CD4-positive, alpha-beta T cell (primary cell): ENCODE results near the gene RGL2. TPM values are rescaled to one million over a fixed set of nuclear protein-coding genes. Genes with fewer than 3 reads are reported as not detected.

ENCODE experiments used
- ATAC-seq: fragments of 200-7000 bp; cut with Tn5 transposase; one replicate; pipeline ENCODE4 v1.10.0; 2022; ENCODE audit warnings: mild to moderate bottlenecking; ENCODE audit not compliant: poor library complexity
- CTCF ChIA-PET: fragments of 350-600 bp; sonication (Branson Sonifier 250); formaldehyde crosslinking; loops from one replicate; lab custom pipeline; 2021; ENCODE audit warnings: antibody characterized with exemption, inconsistent platforms; lab: Charles Lee
- POLR2A ChIA-PET: fragments of 350-600 bp; sonication (Branson Sonifier 250); formaldehyde crosslinking; loops from one replicate; lab custom pipeline; 2021; ENCODE audit warnings: antibody characterized with exemption, inconsistent platforms; lab: Charles Lee
- DNase-seq, 14 experiments: peaks; one replicate each; pipeline ENCODE4 v3.0.0-alpha.2; 2013 to 2020; ENCODE audit warnings: mixed read lengths in 2 of 14
- H3K27ac ChIP-seq, 2 donors: one replicate each; pipeline versions ENCODE4 v1.5.1 to v1.7.0; 2013; ENCODE audit warnings: low read length in 2 of 2, low read depth in 1 of 2, mild to moderate bottlenecking in 1 of 2
- H3K27me3 ChIP-seq, 2 experiments: 1 replicate in 1 of 2; 2 replicates in 1 of 2; pipeline versions ENCODE4 v1.6.1 to v1.7.0; 2013; ENCODE audit warnings: low read length in 2 of 2, control low read depth in 1 of 2, mild to moderate bottlenecking in 1 of 2, moderate library complexity in 1 of 2; ENCODE audit not compliant: insufficient read depth in 2 of 2, control insufficient read depth in 1 of 2
- H3K36me3 ChIP-seq: one replicate; pipeline ENCODE4 v1.6.1; 2013; ENCODE audit warnings: low read length, control low read depth; ENCODE audit not compliant: insufficient read depth
- H3K4me1 ChIP-seq: one replicate; pipeline ENCODE4 v1.6.1; 2013; ENCODE audit warnings: low read length, control low read depth; ENCODE audit not compliant: insufficient read depth
- H3K4me3 ChIP-seq: one replicate; pipeline ENCODE4 v1.5.1; 2013; ENCODE audit warnings: mild to moderate bottlenecking, low read length, moderate library complexity
- H3K9me3 ChIP-seq, 2 experiments: 1 replicate in 1 of 2; 2 replicates in 1 of 2; pipeline versions ENCODE4 v1.6.1 to v1.7.0; 2013; ENCODE audit warnings: low read length in 2 of 2, mild to moderate bottlenecking in 2 of 2, control low read depth in 1 of 2, moderate library complexity in 1 of 2; ENCODE audit not compliant: control insufficient read depth in 1 of 2, insufficient read depth in 1 of 2
- H3K27ac Mint-ChIP-seq: one replicate; pipeline ENCODE4 v1.8.0; 2020; ENCODE audit warnings: mixed read lengths
- H3K27me3 Mint-ChIP-seq: one replicate; pipeline ENCODE4 v1.8.0; 2021; ENCODE audit warnings: mixed read lengths
- H3K36me3 Mint-ChIP-seq: one replicate; pipeline ENCODE4 v1.8.0; 2021; ENCODE audit warnings: low read depth, mixed read lengths
- H3K4me1 Mint-ChIP-seq: one replicate; pipeline ENCODE4 v1.8.0; 2021; ENCODE audit warnings: low read depth, mixed read lengths
- H3K4me3 Mint-ChIP-seq: one replicate; pipeline ENCODE4 v1.8.0; 2020; ENCODE audit warnings: mild to moderate bottlenecking, mixed read lengths
- H3K9me3 Mint-ChIP-seq: one replicate; pipeline ENCODE4 v1.8.0; 2020; ENCODE audit warnings: mixed read lengths
- CTCF ChIP-seq: fragments of 200-600 bp; IDR thresholded peaks from one replicate; pipeline ENCODE4 v1.8.0; 2022; ENCODE audit warnings: antibody characterized with exemption, mild to moderate bottlenecking
- intact Hi-C, 2 experiments: fragments of 100-400 bp; cut with DNase I in 1 of 2; cut with micrococcal nuclease in 1 of 2; formaldehyde crosslinking; loops; one replicate each; pipeline versions ENCODE4 v1.15.1 to v1.9.0; 2023 to 2025; cut with DNase I, micrococcal nuclease
- total RNA-seq, 174 experiments: library from RNA in 2 of 174; stranded (reverse) in 2 of 174; gene quantifications; one replicate each; pipeline ENCODE4 v1.2.3 and lab custom pipeline; 2021 to 2026

RGL2 gene
- total RNA-seq, 2 experiments from 2014 or later: 39.2 to 39.4 TPM

- ChIA-PET CTCF (no interaction called here), POLR2A (interaction anchor here (2.2 to 3.4 kb wide), 4 partner anchors 17 to 44 kb away, joined by 11 to 38 read pairs (median 32); partner anchors contain the start of genes PFDN6, RGL2, RPS18 and VPS52)
- no peaks in the 10 kb centered on the region for H3K27me3 Mint-ChIP-seq
- no peak for ATAC-seq
- TF ChIP-seq CTCF: no peak
- H3K27ac Mint-ChIP-seq: peak overlapping the region; percentile 94
- intact Hi-C loops: no loop called here
- H3K4me1 Mint-ChIP-seq: peaks cover 92% of the 10 kb centered on the region
- H3K36me3 ChIP-seq: peaks cover 44% of the 10 kb centered on the region
- H3K27ac ChIP-seq: peak overlapping the region in 1 of 2 donors; percentile 98
- H3K4me3 Mint-ChIP-seq: peak overlapping the region; percentile 85
- no peaks in the 10 kb centered on the region for H3K9me3 Mint-ChIP-seq
- no peak overlapping the region for H3K4me3 ChIP-seq
- H3K27me3 ChIP-seq: no peaks in the 10 kb centered on the region
- no peaks in the 10 kb centered on the region for H3K9me3 ChIP-seq
- H3K4me1 ChIP-seq: peaks cover 80% of the 10 kb centered on the region
- H3K36me3 Mint-ChIP-seq: peaks cover 79% of the 10 kb centered on the region
- DNase-seq: peak in 1 of 14 experiments; percentile 52
These were observed 17.3 kb upstream of the RGL2 start for GRCh38 chr6:33315793-33316602.

GRCh38 chr6:33314943-33315792 lies 16.4 kb upstream of the RGL2 start:
- POLR2A ChIA-PET: interaction anchor here (2.2 kb wide), 1 partner anchor 29 kb away, joined by 11 read pairs; no protein-coding TSS in a partner anchor
- Histone ChIP-seq H3K4me1 (peaks cover 80% of the 10 kb centered on the region), H3K27me3 (no peaks in the 10 kb centered on the region), H3K36me3 (peaks cover 44% of the 10 kb centered on the region), H3K9me3 (no peaks in the 10 kb centered on the region), H3K27ac (peak overlapping the region; percentile 98 to 99), H3K4me3 (peak overlapping the region; percentile 79)
- CTCF ChIA-PET: no interaction called here
- intact Hi-C loops: loop anchor here (1.0 to 5.0 kb wide), 5 partner anchors 30 to 102 kb away; partner anchors contain the start of genes B3GALT4 (in 1 of the 2), CUTA (in 1 of the 2), RPS18 (in 1 of the 2) and VPS52 (in 1 of the 2)
- ATAC-seq (no peak), DNase-seq (peak in 3 of 14 experiments; percentile 13 to 64 (median 21))
- Mint-ChIP-seq H3K4me3 (peak overlapping the region; percentile 97), H3K9me3 (no peaks in the 10 kb centered on the region), H3K27me3 (no peaks in the 10 kb centered on the region), H3K36me3 (peaks cover 75% of the 10 kb centered on the region), H3K4me1 (peaks cover 83% of the 10 kb centered on the region), H3K27ac (peak overlapping the region; percentile 94)
- TF ChIP-seq CTCF: no peak

GRCh38 chr6:33314515-33314942 lies 15.8 kb upstream of the RGL2 start:
- peak overlapping the region; percentile 94 for H3K27ac Mint-ChIP-seq
- intact Hi-C loops: loop anchor here (1.0 to 5.0 kb wide), 5 partner anchors 31 to 103 kb away; partner anchors contain the start of genes B3GALT4 (in 1 of the 2), CUTA (in 1 of the 2), RPS18 (in 1 of the 2) and VPS52 (in 1 of the 2)
- ChIA-PET CTCF (no interaction called here), POLR2A (interaction anchor here (2.2 kb wide), 1 partner anchor 30 kb away, joined by 11 read pairs; no protein-coding TSS in a partner anchor)
- Histone ChIP-seq H3K27ac (peak overlapping the region; percentile 98 to 99), H3K36me3 (peaks cover 42% of the 10 kb centered on the region), H3K4me3 (peak overlapping the region; percentile 79), H3K4me1 (peaks cover 77% of the 10 kb centered on the region), H3K9me3 (no peaks in the 10 kb centered on the region), H3K27me3 (no peaks in the 10 kb centered on the region)
- peak; percentile 43 for ATAC-seq
- H3K27me3 Mint-ChIP-seq: no peaks in the 10 kb centered on the region
- DNase-seq: peak in 12 of 14 experiments; percentile 46 to 95 (median 64)
- peaks cover 77% of the 10 kb centered on the region for H3K4me1 Mint-ChIP-seq
- H3K36me3 Mint-ChIP-seq: peaks cover 68% of the 10 kb centered on the region
- peak overlapping the region; percentile 97 for H3K4me3 Mint-ChIP-seq
- no peak for TF ChIP-seq CTCF
- H3K9me3 Mint-ChIP-seq: no peaks in the 10 kb centered on the region
